Stimulated activated CD8-positive, alpha-beta memory T cell treated with anti-CD3 and anti-CD28 coated beads, Interleukin-4, amount 100 ng/mL, for 1 hour (primary cell): ENCODE results near the gene TCF12.
"Not testable (repeated sequence)": the region's sequence is repeated elsewhere in the genome, so short reads cannot be mapped to it uniquely, and the experiment has no call there.

ENCODE experiments used
- DNase-seq, 2 donors: peaks; one replicate each; pipeline ENCODE4 v3.0.0-alpha.2; 2020; ENCODE audit warnings: low read depth in 2 of 2, low spot score in 1 of 2

Gene TCF12

DNA sequence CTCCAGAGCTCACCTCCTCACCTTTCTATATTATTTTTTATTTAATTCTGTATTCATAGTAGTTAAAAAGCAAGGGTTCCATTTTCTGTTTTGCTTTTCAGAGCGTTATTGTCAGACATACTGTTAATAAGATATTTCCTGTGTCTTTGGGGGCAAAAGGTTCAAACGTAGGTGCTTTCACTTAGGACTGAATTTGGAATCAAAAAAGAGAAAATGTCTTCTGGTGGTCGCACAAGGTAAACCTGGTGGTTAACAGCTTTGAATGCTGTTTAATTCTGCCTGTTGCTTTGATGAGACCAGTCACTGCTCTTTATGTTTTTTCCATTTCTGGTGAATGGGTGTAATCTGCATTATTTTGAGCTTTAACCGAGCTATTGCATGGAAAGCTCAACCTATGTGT lies 212.5 kb downstream of the TCF12 start:
- no peak for DNase-seq

DNA sequence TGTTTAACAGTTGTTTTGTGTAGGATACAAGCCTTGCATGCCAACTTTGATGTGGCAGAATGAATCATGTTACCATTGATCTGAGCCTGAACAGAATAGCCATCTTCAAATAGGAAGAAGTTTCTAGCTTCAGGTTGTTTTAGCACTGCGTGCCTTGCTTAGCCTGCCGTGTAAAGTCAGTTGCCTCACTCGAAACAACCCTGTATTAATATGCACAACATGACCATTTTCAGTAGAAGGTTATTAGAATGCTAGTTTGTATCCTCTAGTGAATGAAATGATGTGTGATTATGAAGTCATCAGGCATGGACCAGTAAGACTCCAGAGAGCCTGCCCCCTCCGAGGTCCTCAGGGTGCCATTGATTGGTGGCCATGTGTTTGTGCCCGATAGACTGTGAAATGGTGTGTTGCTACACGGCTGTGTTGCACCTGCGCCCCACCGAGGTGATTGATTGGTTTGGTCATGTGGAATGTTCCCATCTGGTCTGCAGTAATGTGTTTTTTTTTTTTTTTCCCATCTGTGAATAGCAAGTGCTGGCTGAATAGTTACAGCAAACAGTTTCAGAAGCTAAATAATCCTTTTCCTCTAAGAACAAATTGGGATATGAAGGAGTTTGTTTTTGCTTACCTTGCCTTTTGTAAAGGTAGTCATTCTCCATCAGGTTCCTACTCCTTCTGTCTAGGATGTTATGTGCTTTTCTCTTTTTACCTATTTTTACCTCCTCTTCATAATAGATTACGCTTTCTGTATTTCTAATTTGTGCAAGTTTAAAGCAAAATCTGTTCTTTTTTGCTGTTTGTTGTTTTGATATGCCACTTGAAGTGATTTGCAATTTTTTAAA lies 214.9 kb downstream of the TCF12 start:
- DNase-seq, result no peak

DNA sequence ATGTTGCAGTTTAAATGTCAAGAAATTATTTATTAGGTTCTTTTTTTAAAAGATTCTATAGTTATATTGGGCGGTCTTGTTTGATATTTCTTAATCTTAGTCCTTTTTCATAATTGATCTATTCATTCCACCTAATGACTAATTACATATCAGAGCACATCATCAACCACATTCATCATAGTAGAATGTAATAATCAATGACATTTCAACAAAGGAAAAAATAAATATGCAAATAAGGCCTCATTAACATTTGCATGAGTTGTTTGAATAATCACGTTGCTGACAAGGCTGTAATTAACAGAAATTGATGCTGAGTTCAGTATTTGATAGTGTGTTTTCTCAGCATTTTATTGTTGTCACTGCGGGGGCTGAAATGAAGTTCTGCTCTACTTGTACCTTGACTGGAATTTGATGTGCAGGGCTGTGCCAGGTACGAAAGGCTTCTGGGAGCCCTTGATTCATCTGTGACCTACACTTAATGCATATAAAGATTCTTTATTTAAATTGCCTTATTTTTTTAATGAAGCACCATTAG lies 215.7 kb downstream of the TCF12 start:
- DNase-seq, result no peak

GRCh38 chr15:57134851-57135250 lies 216.4 kb downstream of the TCF12 start:
- DNase-seq, result no peak

DNA sequence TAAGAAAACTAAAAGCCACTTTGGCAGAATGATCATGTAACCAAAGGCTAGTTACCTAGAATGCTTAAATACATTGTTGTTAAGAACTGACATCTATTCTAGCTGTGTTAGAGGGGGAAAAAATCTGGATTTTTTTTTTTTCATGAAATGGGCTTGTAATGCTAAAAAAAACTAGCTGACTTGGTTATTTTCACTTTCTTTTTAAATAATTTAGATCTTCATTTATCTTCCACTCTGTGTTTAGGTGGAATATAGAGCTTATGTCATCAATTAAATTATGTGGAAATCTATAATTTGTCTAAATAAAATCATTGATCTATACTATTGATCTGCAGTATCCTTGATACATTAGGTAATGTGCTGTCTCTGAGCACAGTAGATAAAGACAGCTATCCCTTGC lies 217.4 kb downstream of the TCF12 start:
- no peak for DNase-seq

- DNase-seq, result no peak
These were observed 219.9 kb downstream of the TCF12 start for GRCh38 chr15:57138349-57138788.

- no peak for DNase-seq
These were observed 225.2 kb downstream of the TCF12 start for GRCh38 chr15:57143511-57144078.

DNA sequence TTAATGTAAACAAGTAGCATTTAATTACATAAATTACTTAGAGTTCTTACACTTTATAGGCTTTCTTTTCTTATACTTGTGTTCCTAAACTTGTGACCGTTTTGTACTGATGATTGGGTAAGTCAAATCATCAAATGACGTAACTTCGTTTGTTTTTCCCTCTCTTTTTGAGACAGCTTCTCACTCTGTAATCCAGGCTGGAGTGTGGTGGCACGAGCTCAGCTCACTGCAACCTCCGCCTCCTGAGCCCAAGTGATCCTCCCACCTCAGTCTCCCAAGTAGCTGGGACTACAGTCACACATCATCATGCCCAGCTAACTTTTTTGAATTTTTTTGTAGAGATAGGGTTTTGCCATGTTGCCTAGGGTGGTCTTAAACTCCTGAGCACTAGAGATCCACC lies 226.0 kb downstream of the TCF12 start:
- DNase-seq, result no peak

GRCh38 chr15:57146506-57147201 lies 228.2 kb downstream of the TCF12 start:
- no peak for DNase-seq

GRCh38 chr15:57147621-57148020 lies 229.2 kb downstream of the TCF12 start:
- DNase-seq, result no peak

- no peak for DNase-seq
These were observed 229.8 kb downstream of the TCF12 start for GRCh38 chr15:57148262-57148661.

- no peak for DNase-seq
These were observed 230.8 kb downstream of the TCF12 start for GRCh38 chr15:57149196-57149595.

GRCh38 chr15:57150066-57150865 lies 231.8 kb downstream of the TCF12 start:
- DNase-seq, result no peak

DNA sequence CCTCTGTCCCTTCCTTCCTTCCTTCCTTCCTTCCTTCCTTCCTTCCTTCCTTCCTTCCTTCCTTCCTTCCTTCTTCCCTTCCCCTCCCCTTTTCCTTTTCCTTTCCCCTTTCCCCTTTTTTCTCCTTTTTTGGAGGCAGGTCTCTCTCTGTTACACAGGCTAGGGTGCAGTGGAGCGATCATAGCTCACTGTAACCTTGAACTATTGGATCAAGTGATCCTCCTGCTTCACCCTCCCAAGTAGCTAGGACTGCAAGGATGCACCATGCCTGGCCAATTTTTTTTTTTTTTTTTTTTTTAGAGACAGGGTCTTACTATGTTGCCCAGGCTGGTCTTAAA lies 232.4 kb downstream of the TCF12 start:
- not testable (repeated sequence) for DNase-seq

DNA sequence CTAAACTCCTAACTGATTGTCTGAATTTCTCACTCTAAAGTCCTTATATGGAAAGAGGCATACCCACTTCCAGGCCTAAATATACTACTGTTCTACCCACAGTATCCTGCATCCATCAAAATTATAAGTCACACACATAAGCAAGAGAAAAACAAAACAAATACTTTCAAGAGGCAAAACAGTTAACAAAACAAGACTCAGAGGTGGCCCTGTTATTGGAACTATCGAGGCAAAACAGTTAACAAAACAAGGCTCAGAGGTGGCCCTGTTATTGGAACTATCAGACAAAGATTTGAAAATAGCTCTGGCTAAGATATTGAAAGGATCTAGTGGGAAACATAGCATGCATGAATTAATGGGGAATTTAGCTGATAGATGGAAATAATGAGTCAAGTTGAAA lies 233.7 kb downstream of the TCF12 start:
- DNase-seq, result no peak

GRCh38 chr15:57152666-57153539 lies 234.5 kb downstream of the TCF12 start:
- DNase-seq, result no peak

DNA sequence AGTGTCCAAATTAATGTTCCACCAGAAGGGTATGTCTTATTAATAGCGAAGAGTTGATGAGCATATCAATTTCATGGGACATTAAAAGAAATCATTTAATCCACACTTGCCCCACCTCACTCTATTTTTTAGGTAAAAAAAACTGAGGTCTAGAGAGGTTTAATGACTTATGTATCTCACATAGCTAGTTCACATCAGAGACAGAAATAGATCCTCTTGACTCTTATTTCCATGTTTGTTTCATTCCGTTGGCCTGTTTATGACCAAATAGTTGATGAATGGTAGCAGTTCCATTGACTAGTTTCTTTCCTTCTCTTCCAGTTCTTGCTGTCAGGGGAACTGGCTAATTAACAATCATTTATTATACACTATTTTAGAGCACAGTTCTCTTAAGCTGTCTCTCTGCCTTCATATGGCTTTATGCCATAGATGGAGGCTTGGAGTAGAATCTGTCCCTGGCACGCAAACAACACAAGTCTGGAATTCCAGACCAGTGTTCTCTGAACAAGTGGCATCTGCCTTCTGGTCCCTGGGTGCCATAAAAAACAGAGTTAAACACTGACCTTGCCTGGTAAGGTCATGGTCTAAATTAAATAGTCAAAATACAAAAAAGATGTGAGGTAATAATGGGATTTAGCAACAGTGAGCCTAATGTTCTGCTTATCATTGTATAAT lies 237.9 kb downstream of the TCF12 start:
- DNase-seq, result no peak

DNA sequence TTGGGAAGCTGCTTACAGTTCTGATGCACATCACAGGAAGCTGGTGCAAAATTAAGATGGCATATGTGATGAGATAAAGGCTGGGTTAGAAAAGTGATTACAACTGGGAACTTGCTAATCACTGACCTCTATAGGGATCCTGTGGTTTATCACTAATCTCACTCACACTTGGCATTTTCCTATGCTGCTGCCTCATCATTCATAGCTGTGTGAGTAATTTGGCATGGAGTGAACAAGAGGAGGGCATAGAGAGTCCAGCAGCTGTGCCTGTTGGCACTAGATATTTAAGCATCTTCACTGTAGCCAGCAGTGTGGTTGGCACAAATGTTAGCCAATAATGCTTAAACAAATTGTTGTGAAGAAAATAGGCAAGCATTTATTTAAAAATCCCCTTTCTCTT lies 240.1 kb downstream of the TCF12 start:
- DNase-seq, result no peak

DNA sequence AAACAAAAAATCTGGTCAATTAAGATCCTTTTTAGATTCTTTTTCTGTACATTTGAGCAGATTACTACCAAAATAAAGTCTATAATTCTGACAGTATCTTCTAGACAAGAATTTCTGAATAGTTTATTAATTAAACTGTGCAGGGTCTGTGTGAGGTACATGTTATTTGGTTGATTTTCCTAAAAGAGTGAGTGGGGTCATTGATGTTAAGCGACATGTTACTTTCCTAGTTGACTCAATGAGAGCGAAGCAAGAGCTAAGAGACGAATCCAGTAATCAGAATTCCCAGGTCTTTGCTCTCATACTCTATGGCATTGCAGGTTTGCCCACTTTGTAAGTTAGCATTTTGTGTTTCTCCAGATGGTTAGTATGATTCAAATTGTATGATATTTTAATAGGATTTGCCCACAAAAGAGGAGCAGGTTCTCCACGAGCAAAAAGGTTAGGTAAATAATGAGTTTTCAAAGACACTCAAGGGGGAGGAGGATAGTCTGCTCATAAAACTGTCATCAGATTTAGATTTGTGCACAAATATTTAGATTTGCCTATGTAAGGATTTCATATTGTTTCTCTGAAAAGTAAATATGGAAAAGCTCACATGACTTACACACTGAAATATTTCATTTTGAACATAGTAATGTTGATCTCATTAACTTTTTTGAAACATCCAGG lies 240.7 kb downstream of the TCF12 start:
- DNase-seq, result no peak
